Endodermal cell (in vitro differentiated cells): ENCODE measurements around the gene QRICH2. TPM values are rescaled to one million over a fixed set of nuclear protein-coding genes. Genes with fewer than 3 reads are reported as not detected.

Experiments used
- DNase-seq: peaks from one replicate; pipeline ENCODE4 v3.0.0-alpha.2; 2017
- H3K27ac ChIP-seq: 2 replicates; pipeline ENCODE4 v1.5.1; 2013; ENCODE audit warnings: mild to moderate bottlenecking, low read depth, low read length, moderate library complexity
- H3K27me3 ChIP-seq: 2 replicates; pipeline ENCODE4 v1.6.1; 2013; ENCODE audit warnings: mild to moderate bottlenecking, low read length, moderate library complexity; ENCODE audit not compliant: insufficient read depth, control insufficient read depth, poor library complexity, severe bottlenecking
- H3K36me3 ChIP-seq: 2 replicates; pipeline ENCODE4 v1.7.0; 2013; ENCODE audit warnings: mild to moderate bottlenecking, low read length, moderate library complexity; ENCODE audit not compliant: control insufficient read depth, insufficient read depth
- H3K4me1 ChIP-seq: one replicate; pipeline ENCODE4 v1.7.0; 2013; ENCODE audit warnings: low read length; ENCODE audit not compliant: control insufficient read depth, insufficient read depth
- H3K4me3 ChIP-seq: 2 replicates; pipeline ENCODE4 v1.5.1; 2013; ENCODE audit warnings: mild to moderate bottlenecking, low read length, moderate library complexity
- H3K9ac ChIP-seq: 2 replicates; pipeline ENCODE4 v1.6.1; 2013; ENCODE audit warnings: mild to moderate bottlenecking, low read length, moderate library complexity; ENCODE audit not compliant: poor library complexity, severe bottlenecking; ENCODE audit errors: extremely low read depth
- H3K9me3 ChIP-seq: 2 replicates; pipeline ENCODE4 v1.6.1; 2013; ENCODE audit warnings: mild to moderate bottlenecking, low read length, moderate library complexity; ENCODE audit not compliant: control insufficient read depth
- H3K27ac Mint-ChIP-seq: 2 replicates; pipeline ENCODE4 v1.8.0; 2020; ENCODE audit warnings: mixed read lengths
- H3K27me3 Mint-ChIP-seq: 2 replicates; pipeline ENCODE4 v1.8.0; 2021; ENCODE audit warnings: mild to moderate bottlenecking, mixed read lengths; ENCODE audit not compliant: insufficient read depth
- H3K36me3 Mint-ChIP-seq: 2 replicates; pipeline ENCODE4 v1.8.0; 2020; ENCODE audit warnings: low read depth, mixed read lengths
- H3K4me1 Mint-ChIP-seq: 2 replicates; pipeline ENCODE4 v1.8.0; 2020; ENCODE audit warnings: mixed read lengths
- H3K4me3 Mint-ChIP-seq: 2 replicates; pipeline ENCODE4 v1.8.0; 2020; ENCODE audit warnings: mild to moderate bottlenecking, moderate library complexity, mixed read lengths
- H3K9me3 Mint-ChIP-seq: 2 replicates; pipeline ENCODE4 v1.8.0; 2020; ENCODE audit warnings: mild to moderate bottlenecking, mixed read lengths
- CTCF ChIP-seq: fragments of 200-600 bp; sonication (generic); conservative IDR thresholded peaks from 2 replicates; pipeline ENCODE4 v1.5.0; 2021; ENCODE audit warnings: antibody characterized with exemption, mild to moderate bottlenecking
- WGBS, 2 experiments: methylation state at CpG; one replicate each; pipeline versions ENCODE4 v1.1.5 to v1.1.7; 2013; ENCODE audit warnings: missing lambda C conversion rate in 2 of 2, mixed read lengths in 1 of 2; ENCODE audit not compliant: insufficient coverage in 1 of 2, insufficient read length in 1 of 2; 5-methylcytosine and 5-hydroxymethylcytosine counted together
- total RNA-seq, 2 donors: library from RNA; stranded (reverse); fragmentation: NEBNext Ultra II Directional in 1 of 2; extraction: Animal tissue kit (Norgen Biotek cat#: 25700) in 1 of 2; gene quantifications; 2 replicates in 1 of 2; 3 replicates in 1 of 2; pipeline ENCODE4 v1.2.1, GENCODE V29; 2021

QRICH2 gene
- total RNA-seq, 2 donors from 2014 or later: 3.5 to 5.0 TPM

- peaks cover 5% of the 10 kb centered on the region for H3K4me1 ChIP-seq
- H3K27ac Mint-ChIP-seq: no peak overlapping the region
- no peak for DNase-seq
Measured at GRCh38 chr17:76274112-76274956, 33.7 kb downstream of the QRICH2 start.

GRCh38 chr17:76273445-76274111 is 34.5 kb downstream of the QRICH2 start:
- no peak overlapping the region for H3K9ac ChIP-seq
- H3K27ac ChIP-seq: peak overlapping the region; percentile 38
- H3K4me3 Mint-ChIP-seq: no peak overlapping the region
- no peak for TF ChIP-seq CTCF
- 90 to 93% methylated on average over 8 to 26 of the region's 26 CpGs for WGBS, 2 experiments
- peaks cover 6% of the 10 kb centered on the region for H3K36me3 ChIP-seq
- H3K27me3 ChIP-seq: no peaks in the 10 kb centered on the region
- H3K4me3 ChIP-seq: no peak overlapping the region
- peaks cover 5% of the 10 kb centered on the region for H3K36me3 Mint-ChIP-seq
- H3K4me1 ChIP-seq: peaks cover 10% of the 10 kb centered on the region
- no peaks in the 10 kb centered on the region for H3K27me3 Mint-ChIP-seq
- no peaks in the 10 kb centered on the region for H3K9me3 Mint-ChIP-seq
- H3K9me3 ChIP-seq: no peaks in the 10 kb centered on the region
- no peak for DNase-seq
- H3K4me1 Mint-ChIP-seq: peaks cover 4% of the 10 kb centered on the region
- H3K27ac Mint-ChIP-seq: no peak overlapping the region

More at GRCh38 chr17:76274112-76274956, 33.7 kb downstream of the QRICH2 start:
- Histone ChIP-seq H3K36me3 (peaks cover 4% of the 10 kb centered on the region), H3K4me3 (no peak overlapping the region), H3K9ac (no peak overlapping the region), H3K9me3 (no peaks in the 10 kb centered on the region), H3K27ac (no peak overlapping the region), H3K27me3 (no peaks in the 10 kb centered on the region)
- H3K9me3 Mint-ChIP-seq: no peaks in the 10 kb centered on the region
- peaks cover 4% of the 10 kb centered on the region for H3K36me3 Mint-ChIP-seq
- no peaks in the 10 kb centered on the region for H3K27me3 Mint-ChIP-seq
- no peak overlapping the region for H3K4me3 Mint-ChIP-seq
- H3K4me1 Mint-ChIP-seq: peaks cover 3% of the 10 kb centered on the region
- TF ChIP-seq CTCF: no peak
- 92 to 94% methylated on average over 16 to 21 of the region's 21 CpGs for WGBS, 2 experiments

- WGBS, 2 experiments: 80 to 90% methylated on average over 3 to 18 of the region's 19 CpGs
- Histone ChIP-seq H3K27ac (peak overlapping the region; percentile 57), H3K9ac (no peak overlapping the region), H3K4me3 (no peak overlapping the region), H3K36me3 (peaks cover 11% of the 10 kb centered on the region), H3K4me1 (peaks cover 10% of the 10 kb centered on the region), H3K27me3 (no peaks in the 10 kb centered on the region), H3K9me3 (no peaks in the 10 kb centered on the region)
- H3K4me1 Mint-ChIP-seq: peaks cover 10% of the 10 kb centered on the region
- DNase-seq: no peak
- H3K36me3 Mint-ChIP-seq: peaks cover 11% of the 10 kb centered on the region
- no peak overlapping the region for H3K4me3 Mint-ChIP-seq
- no peak for TF ChIP-seq CTCF
- H3K27me3 Mint-ChIP-seq: no peaks in the 10 kb centered on the region
- H3K27ac Mint-ChIP-seq: peak overlapping the region; percentile 30
- H3K9me3 Mint-ChIP-seq: no peaks in the 10 kb centered on the region
Measured at GRCh38 chr17:76272541-76273444, 35.3 kb downstream of the QRICH2 start.
